Regular cardiac myocyte (primary cell): ENCODE data around the gene PPP1R3F. TPM values are rescaled to one million over a fixed set of nuclear protein-coding genes. Genes with fewer than 3 reads are reported as not detected.

ENCODE experiments used
- total RNA-seq: library from RNA; depleted of rRNA; stranded (reverse); fragments of >200 nt; gene quantifications from 2 replicates; pipeline ENCODE4 v1.2.3, GENCODE V29; 2014

PPP1R3F gene, protein sequence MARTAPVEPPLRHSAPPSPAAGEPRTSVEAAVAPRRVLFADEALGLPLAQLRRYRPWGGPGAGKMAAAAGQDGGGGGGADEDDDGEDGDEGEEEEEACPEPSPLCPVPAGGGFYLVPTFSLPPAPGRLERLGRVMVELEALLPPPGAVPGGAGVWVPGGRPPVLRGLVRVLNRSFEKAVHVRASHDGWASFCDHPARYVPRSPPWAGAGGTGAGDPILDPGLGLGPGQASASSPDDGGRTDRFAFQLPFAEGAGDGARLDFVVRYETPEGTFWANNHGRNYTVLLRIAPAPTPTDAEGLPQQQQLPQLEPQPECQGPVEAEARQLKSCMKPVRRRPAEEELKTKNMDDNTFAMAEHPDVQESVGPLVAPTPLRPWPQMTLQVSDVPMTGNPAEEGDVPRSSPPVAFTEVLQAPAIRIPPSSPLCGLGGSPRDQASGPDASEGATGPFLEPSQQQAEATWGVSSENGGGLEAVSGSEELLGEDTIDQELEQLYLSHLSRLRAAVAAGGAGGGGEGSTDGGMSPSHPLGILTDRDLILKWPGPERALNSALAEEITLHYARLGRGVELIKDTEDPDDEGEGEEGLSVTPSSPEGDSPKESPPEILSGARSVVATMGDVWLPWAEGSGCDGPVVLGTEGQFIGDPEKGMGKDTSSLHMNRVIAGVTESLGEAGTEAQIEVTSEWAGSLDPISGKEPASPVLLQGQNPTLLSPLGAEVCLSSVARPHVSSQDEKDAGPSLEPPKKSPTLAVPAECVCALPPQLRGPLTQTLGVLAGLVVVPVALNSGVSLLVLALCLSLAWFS
- total RNA-seq, result 4.4 and 7.3 TPM in 2 replicates

DNA sequence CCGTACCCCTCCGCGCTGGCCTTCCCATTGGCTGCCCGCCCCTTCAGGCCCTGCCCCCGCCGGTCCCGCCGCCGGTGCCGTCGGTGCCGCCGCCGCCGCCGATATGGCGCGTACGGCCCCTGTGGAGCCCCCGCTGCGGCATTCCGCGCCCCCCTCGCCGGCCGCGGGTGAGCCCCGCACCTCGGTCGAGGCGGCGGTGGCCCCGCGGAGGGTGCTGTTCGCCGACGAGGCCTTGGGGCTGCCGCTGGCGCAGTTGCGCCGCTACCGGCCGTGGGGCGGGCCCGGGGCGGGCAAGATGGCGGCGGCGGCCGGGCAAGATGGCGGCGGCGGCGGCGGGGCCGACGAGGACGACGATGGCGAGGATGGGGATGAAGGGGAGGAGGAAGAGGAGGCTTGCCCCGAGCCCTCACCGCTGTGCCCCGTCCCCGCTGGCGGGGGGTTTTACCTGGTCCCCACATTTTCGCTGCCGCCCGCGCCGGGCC, at the start of gene PPP1R3F:
TSS of gene PPP1R3F (plus strand) at position 27 of the 482 bp plus-strand sequence. CDS start at position 104, 77 bp downstream.

DNA sequence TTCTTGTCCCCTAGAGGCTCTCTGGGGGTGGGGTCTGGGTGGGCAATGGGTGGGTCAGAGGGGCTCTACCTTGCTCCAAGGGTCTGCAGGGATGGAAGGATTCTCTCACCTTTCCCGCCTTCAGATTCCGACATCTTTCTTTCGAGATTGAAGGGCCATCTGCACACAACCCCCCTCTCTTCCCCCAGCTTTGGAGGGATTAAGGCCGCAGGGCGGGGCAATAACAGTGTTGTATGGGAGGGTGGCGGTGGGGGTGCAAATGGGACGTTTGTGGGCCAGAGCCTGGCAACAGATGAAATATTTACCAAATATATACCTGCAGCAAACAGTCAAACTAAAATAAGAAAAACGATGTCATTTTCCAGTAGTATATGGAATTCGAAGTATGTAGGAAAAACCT, 36.4 kb upstream of the PPP1R3F start, which contains the start of gene CACNA1F:
TSS of gene CACNA1F (minus strand) at position 165 of the 400 bp plus-strand sequence. CDS start at position 134, 31 bp downstream.

DNA sequence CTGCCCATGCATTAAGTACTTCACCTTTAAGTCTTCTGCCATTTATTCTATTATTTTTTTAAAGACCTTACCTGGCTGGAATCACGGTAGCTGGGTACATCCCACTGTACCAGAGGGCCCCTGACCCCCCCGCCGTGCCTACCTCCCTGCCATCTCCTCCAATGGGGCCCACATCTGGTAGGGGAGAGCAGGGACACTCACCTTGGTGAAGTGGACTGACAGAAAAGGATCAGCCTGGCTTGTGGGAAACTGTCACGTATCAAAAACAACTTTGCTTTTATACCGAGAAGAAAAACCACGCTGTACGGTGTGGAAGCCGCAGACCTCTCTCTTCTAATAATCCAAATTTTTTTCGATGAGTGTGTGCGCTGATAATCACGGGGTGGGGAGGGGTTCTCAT, 5.1 kb upstream of the PPP1R3F start, which contains the start of gene FOXP3:
TSS of gene FOXP3 (minus strand) at position 251 of the 400 bp plus-strand sequence. CDS start 6,205 bp downstream, outside the sequence.

DNA sequence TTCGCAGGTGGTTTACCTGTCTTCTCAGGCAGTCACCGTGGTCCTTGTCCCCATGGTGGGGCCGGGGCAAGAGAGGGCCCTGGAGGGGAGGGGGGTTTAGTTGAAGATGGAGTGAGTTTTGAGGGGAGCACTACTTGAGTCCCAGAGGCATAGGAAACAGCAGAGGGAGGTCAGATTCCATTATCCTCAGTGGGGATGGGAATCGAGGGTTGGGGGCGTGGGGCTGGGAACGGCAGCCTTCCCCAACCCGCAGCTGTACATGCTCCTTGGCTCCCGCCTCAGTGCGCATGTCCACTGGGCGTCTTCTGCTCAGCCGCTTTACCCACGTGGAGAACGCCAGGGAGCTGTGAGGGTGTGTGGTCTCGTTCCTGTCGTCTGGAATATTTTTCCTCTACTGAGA, 33.8 kb downstream of the PPP1R3F start, which contains the start of gene GAGE10:
TSS of gene GAGE10 (plus strand) at position 301 of the 400 bp plus-strand sequence. CDS start 1,214 bp downstream, outside the sequence.

DNA sequence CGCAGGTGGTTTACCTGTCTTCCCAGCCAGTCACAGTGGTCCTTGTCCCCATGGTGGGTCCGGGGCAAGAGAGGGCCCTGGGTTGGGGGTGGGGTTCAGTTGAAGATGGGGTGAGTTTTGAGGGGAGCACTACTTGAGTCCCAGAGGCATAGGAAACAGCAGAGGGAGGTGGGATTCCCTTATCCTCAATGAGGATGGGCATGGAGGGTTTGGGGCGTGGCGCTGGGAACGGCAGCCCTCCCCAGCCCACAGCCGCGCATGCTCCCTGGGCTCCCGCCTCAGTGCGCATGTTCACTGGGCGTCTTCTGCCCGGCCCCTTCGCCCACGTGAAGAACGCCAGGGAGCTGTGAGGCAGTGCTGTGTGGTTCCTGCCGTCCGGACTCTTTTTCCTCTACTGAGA, 52.1 kb downstream of the PPP1R3F start, which contains the start of gene GAGE12J:
TSS of gene GAGE12J (plus strand) at position 301 of the 400 bp plus-strand sequence. CDS start 1,157 bp downstream, outside the sequence.

DNA sequence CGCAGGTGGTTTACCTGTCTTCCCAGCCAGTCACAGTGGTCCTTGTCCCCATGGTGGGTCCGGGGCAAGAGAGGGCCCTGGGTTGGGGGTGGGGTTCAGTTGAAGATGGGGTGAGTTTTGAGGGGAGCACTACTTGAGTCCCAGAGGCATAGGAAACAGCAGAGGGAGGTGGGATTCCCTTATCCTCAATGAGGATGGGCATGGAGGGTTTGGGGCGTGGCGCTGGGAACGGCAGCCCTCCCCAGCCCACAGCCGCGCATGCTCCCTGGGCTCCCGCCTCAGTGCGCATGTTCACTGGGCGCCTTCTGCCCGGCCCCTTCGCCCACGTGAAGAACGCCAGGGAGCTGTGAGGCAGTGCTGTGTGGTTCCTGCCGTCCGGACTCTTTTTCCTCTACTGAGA, 61.7 kb downstream of the PPP1R3F start, which contains the start of gene GAGE13:
TSS of gene GAGE13 (plus strand) at position 301 of the 400 bp plus-strand sequence. CDS start 1,156 bp downstream, outside the sequence.

Other genes with a start within 250 kb of the PPP1R3F start
- gene TFE3, start 226.4 kb upstream of the PPP1R3F start, total RNA-seq, result 29.1 and 33.0 TPM in 2 replicates
- gene CCDC120, start 210.8 kb upstream of the PPP1R3F start, total RNA-seq, result 0.19 and 0.28 TPM in 2 replicates
- gene PRAF2, start 195.8 kb upstream of the PPP1R3F start, total RNA-seq, result 5.8 and 7.0 TPM in 2 replicates
- 29.3 and 31.2 TPM in 2 replicates for gene WDR45, start 189.9 kb upstream of the PPP1R3F start, total RNA-seq
- 18.0 and 22.4 TPM in 2 replicates for gene GPKOW, start 146.1 kb upstream of the PPP1R3F start, total RNA-seq
- 1.7 and 2.5 TPM in 2 replicates for gene MAGIX, start 107.0 kb upstream of the PPP1R3F start, total RNA-seq
- 3.7 and 15.1 TPM in 2 replicates for gene PLP2, start 97.9 kb upstream of the PPP1R3F start, total RNA-seq
- gene PRICKLE3, start 83.4 kb upstream of the PPP1R3F start, total RNA-seq, result 5.0 and 6.2 TPM in 2 replicates
- gene SYP, start 69.6 kb upstream of the PPP1R3F start, total RNA-seq, result 0.19 and 0.28 TPM in 2 replicates
- 0.19 TPM in 1 of 2 replicates, not detected in the other for gene CACNA1F, start 36.5 kb upstream of the PPP1R3F start, total RNA-seq
- 5.9 and 18.4 TPM in 2 replicates for gene CCDC22, start 34.3 kb upstream of the PPP1R3F start, total RNA-seq
- gene FOXP3, start 5.1 kb upstream of the PPP1R3F start, total RNA-seq, result under 0.01 TPM in 1 of 2 replicates, not detected in the other
- not detected in 2 replicates for gene GAGE10, start 33.9 kb downstream of the PPP1R3F start, total RNA-seq
- gene GAGE12J, start 52.2 kb downstream of the PPP1R3F start, total RNA-seq, result not detected in 2 replicates
- not detected in 2 replicates for gene GAGE13, start 61.8 kb downstream of the PPP1R3F start, total RNA-seq